HCT116 (cell line): ENCODE data around the gene RSAD2. TPM values are rescaled to one million over a fixed set of nuclear protein-coding genes. Genes with fewer than 3 reads are reported as not detected.

ENCODE experiments used
- ATAC-seq: fragments of 200-7000 bp; cut with Tn5 transposase; 2 replicates; pipeline ENCODE4 v1.9.1; 2020; ENCODE audit warnings: mild to moderate bottlenecking, moderate library complexity
- BruUV-seq: library from RNA; stranded (reverse); fragments of 400-500 nt; replicated peaks from 2 replicates; lab custom pipeline; 2021; lab: Mats Ljungman, UMichigan
- CTCF ChIA-PET: fragments of 300-600 bp; sonication (Branson Sonifier 250); formaldehyde crosslinking; loops from one replicate; lab custom pipeline; 2021; ENCODE audit warnings: antibody characterized with exemption; lab: Charles Lee
- POLR2A ChIA-PET: fragments of 300-600, 350-600 bp; sonication (Branson Sonifier 250); formaldehyde crosslinking; loops from one replicate; lab custom pipeline; 2021; ENCODE audit warnings: antibody characterized with exemption; lab: Charles Lee
- RAD21 ChIA-PET, 2 experiments: fragments of 300-600 bp; sonication (Branson Sonifier 250); formaldehyde crosslinking; loops; one replicate each; lab custom pipeline; 2023; ENCODE audit warnings: low total read pairs in 2 of 2; ENCODE audit not compliant: uncharacterized antibody in 2 of 2, unreplicated experiment in 2 of 2, low non-redundant PET in 1 of 2; lab: Charles Lee
- DNase-seq: peaks from one replicate; pipeline ENCODE4 v3.0.0-alpha.2; 2010; ENCODE audit warnings: low read depth, low spot score
- H2AFZ ChIP-seq: fragments of 200-600 bp; shearing (Covaris generic), sonication (generic); 2 replicates; pipeline ENCODE4 v1.6.1; 2017; ENCODE audit warnings: low read depth, mixed run types, mixed read lengths, antibody characterized with exemption, low read length; ENCODE audit not compliant: poor library complexity, severe bottlenecking
- H3K27ac ChIP-seq: 2 replicates; pipeline ENCODE4 v1.5.1; 2012; ENCODE audit warnings: low read depth, low read length
- H3K27me3 ChIP-seq: fragments of 200-600 bp; sonication (generic); 2 replicates; pipeline ENCODE4 v1.6.1; 2016; ENCODE audit warnings: mixed run types, low read length, mixed read lengths; ENCODE audit not compliant: insufficient read depth
- H3K36me3 ChIP-seq, 2 experiments: fragments of 200-500 bp in 1 of 2; fragments of 200-600 bp in 1 of 2; sonication (Bioruptor generic) in 1 of 2; sonication (generic) in 1 of 2; 2 replicates each; pipeline versions ENCODE4 v1.5.1 to v1.6.1; 2014 to 2016; ENCODE audit warnings: low read length in 2 of 2, inconsistent platforms in 1 of 2, mixed read lengths in 1 of 2, mixed run types in 1 of 2; ENCODE audit not compliant: insufficient read depth in 2 of 2, control insufficient read depth in 1 of 2
- H3K4me1 ChIP-seq, 2 experiments: fragments of 200-600 bp in 1 of 2; sonication (generic) in 1 of 2; 2 replicates each; pipeline versions ENCODE4 v1.5.1 to v1.6.1; 2012 to 2017; ENCODE audit warnings: low read length in 2 of 2, inconsistent platforms in 1 of 2, mild to moderate bottlenecking in 1 of 2, mixed read lengths in 1 of 2, mixed run types in 1 of 2, moderate library complexity in 1 of 2; ENCODE audit not compliant: insufficient read depth in 2 of 2, control insufficient read depth in 1 of 2
- H3K4me2 ChIP-seq: fragments of 200-600 bp; sonication (generic); 2 replicates; pipeline ENCODE4 v1.6.1; 2017; ENCODE audit warnings: mixed run types, low read length, mixed read lengths
- H3K4me3 ChIP-seq, 2 experiments: fragments of 200-600 bp in 1 of 2; sonication (generic) in 1 of 2; replicated peaks in 1 of 2; 2 replicates each; pipeline ENCODE4 v1.5.1; 2011 to 2016; ENCODE audit warnings: low read length in 2 of 2, control low read depth in 1 of 2, low read depth in 1 of 2, mild to moderate bottlenecking in 1 of 2, mixed read lengths in 1 of 2, mixed run types in 1 of 2
- H3K79me2 ChIP-seq: fragments of 200-600 bp; sonication (generic); 2 replicates; pipeline ENCODE4 v1.6.1; 2017; ENCODE audit warnings: mild to moderate bottlenecking, mixed run types, low read length, moderate library complexity, mixed read lengths; ENCODE audit not compliant: insufficient read depth
- H3K9ac ChIP-seq: fragments of 200-600 bp; sonication (generic); 2 replicates; pipeline ENCODE4 v1.6.1; 2016; ENCODE audit warnings: low read length, mixed read lengths
- H3K9me2 ChIP-seq: fragments of 200-600 bp; sonication (generic), shearing (Covaris generic); 2 replicates; pipeline ENCODE4 v1.6.1; 2017; ENCODE audit warnings: mixed run types, mild to moderate bottlenecking, moderate library complexity; ENCODE audit not compliant: insufficient read depth
- H3K9me3 ChIP-seq, 2 experiments: fragments of 200-500 bp in 1 of 2; fragments of 200-600 bp in 1 of 2; sonication (Bioruptor generic) in 1 of 2; sonication (generic) in 1 of 2; 2 replicates each; pipeline ENCODE4 v1.6.1; 2014 to 2017; ENCODE audit warnings: low read length in 2 of 2, mixed read lengths in 2 of 2, inconsistent platforms in 1 of 2, low read depth in 1 of 2, mild to moderate bottlenecking in 1 of 2, mixed run types in 1 of 2, moderate library complexity in 1 of 2; ENCODE audit not compliant: control insufficient read depth in 1 of 2, insufficient read depth in 1 of 2
- H4K20me1 ChIP-seq: fragments of 200-600 bp; sonication (generic), shearing (Covaris generic); 2 replicates; pipeline ENCODE4 v1.6.1; 2017; ENCODE audit warnings: mixed run types, mild to moderate bottlenecking, moderate library complexity; ENCODE audit not compliant: insufficient read depth
- EGR1 ChIP-seq: IDR thresholded peaks from 2 replicates; pipeline ENCODE4 v1.6.1; 2012; ENCODE audit warnings: low read depth
- EZH2phosphoT487 ChIP-seq: fragments of 200-600 bp; IDR thresholded peaks from 2 replicates; pipeline ENCODE4 v1.6.1; 2018; ENCODE audit warnings: antibody characterized with exemption, borderline replicate concordance
- FOSL1 ChIP-seq: IDR thresholded peaks from 2 replicates; pipeline ENCODE4 v1.6.1; 2012; ENCODE audit warnings: low read depth
- JUND ChIP-seq: IDR thresholded peaks from 2 replicates; pipeline ENCODE4 v1.6.1; 2012
- POLR2A ChIP-seq: IDR thresholded peaks from 2 replicates; pipeline ENCODE4 v1.7.0; 2011; ENCODE audit warnings: borderline replicate concordance; ENCODE audit not compliant: insufficient read depth, insufficient read length; ENCODE audit errors: extremely low read depth
- POLR2AphosphoS5 ChIP-seq: IDR thresholded peaks from 2 replicates; pipeline ENCODE4 v1.6.1; 2011; ENCODE audit warnings: mild to moderate bottlenecking, low read depth, low read length, moderate library complexity
- RAD21 ChIP-seq: IDR thresholded peaks from 2 replicates; pipeline ENCODE4 v1.6.1; 2012; ENCODE audit warnings: low read depth, mild to moderate bottlenecking
- SIN3A ChIP-seq: IDR thresholded peaks from 2 replicates; pipeline ENCODE4 v1.6.1; 2012; ENCODE audit warnings: low read depth
- SRF ChIP-seq: IDR thresholded peaks from 2 replicates; pipeline ENCODE4 v1.6.1; 2012; ENCODE audit warnings: low read depth
- YY1 ChIP-seq: IDR thresholded peaks from 2 replicates; pipeline ENCODE4 v1.6.1; 2011; ENCODE audit warnings: low read length, low read depth, moderate library complexity, mild to moderate bottlenecking; ENCODE audit not compliant: insufficient replicate concordance; ENCODE audit errors: extremely low read depth
- ZFX ChIP-seq: fragments of 450-650 bp; IDR thresholded peaks from 2 replicates; pipeline ENCODE4 v1.6.1; 2017
- intact Hi-C: fragments of 100-400 bp; cut with micrococcal nuclease; formaldehyde crosslinking; loops from 2 replicates; pipeline ENCODE4 v1.10.0; 2022
- total RNA-seq: library from RNA; stranded (reverse); gene quantifications from one replicate; pipeline ENCODE4 v1.2.1, GENCODE V29; 2021; ENCODE audit not compliant: unreplicated experiment
- TF ChIP-seq, protein P1 (sequence below): IDR thresholded peaks from 2 replicates; pipeline ENCODE4 v1.6.1; 2012
- TF ChIP-seq, protein P2 (sequence below): IDR thresholded peaks from 2 replicates; pipeline ENCODE4 v1.6.1; 2012
- TF ChIP-seq, protein P3 (sequence below): IDR thresholded peaks from 2 replicates; pipeline ENCODE4 v1.6.1; 2011; ENCODE audit warnings: mild to moderate bottlenecking, low read length, moderate library complexity; ENCODE audit not compliant: insufficient replicate concordance; ENCODE audit errors: extremely low read depth

The RSAD2 gene
- total RNA-seq, 1 experiment from 2014 or later: not detected

DNA sequence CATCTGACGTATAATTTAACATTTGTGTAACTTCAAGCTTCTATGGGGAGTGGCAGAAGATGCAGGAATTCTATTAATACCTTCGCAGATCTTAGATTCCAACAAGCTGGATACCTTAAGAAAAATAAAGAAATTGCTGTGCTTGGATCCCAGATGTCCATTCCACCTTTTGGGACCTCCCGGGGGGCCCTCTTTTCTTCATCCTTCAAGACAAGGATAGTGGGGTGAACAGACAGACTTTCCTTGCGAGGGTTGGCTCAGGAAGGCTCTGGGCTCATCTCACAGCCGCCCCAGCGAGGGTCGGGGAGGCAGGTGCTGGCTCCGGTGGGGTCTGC, 39.1 kb downstream of the RSAD2 start:
- Histone ChIP-seq H3K9me3 (no peaks in the 10 kb centered on the region), H3K9me2 (no peaks in the 10 kb centered on the region), H3K4me3 (peak overlapping the region in 1 of 2 experiments; percentile 42; a peak in 2 of 4 replicates), H3K27ac (no peak overlapping the region), H3K79me2 (peaks cover 3% of the 10 kb centered on the region; the same call in 1 of the 2 replicates), H3K4me1 (peaks cover 9 to 30% of the 10 kb centered on the region in 2 experiments; a peak in 3 of 4 replicates), H3K4me2 (peak overlapping the region; percentile 71), H3K36me3 (no peaks in the 10 kb centered on the region), H4K20me1 (no peaks in the 10 kb centered on the region), H2AFZ (peak overlapping the region; percentile 96), H3K9ac (peak overlapping the region; percentile 34; the same call in 1 of the 2 replicates), H3K27me3 (no peaks in the 10 kb centered on the region)
- POLR2A ChIA-PET: no interaction called here
- BruUV-seq: no TSS peak
- TF ChIP-seq ZFX (no peak), FOSL1 (no peak), EGR1 (no peak), RAD21 (no peak), SRF (no peak), YY1 (no peak), POLR2A (no peak), POLR2AphosphoS5 (no peak), SIN3A (no peak), EZH2phosphoT487 (no peak), JUND (no peak)
- TF ChIP-seq, protein P1, sequence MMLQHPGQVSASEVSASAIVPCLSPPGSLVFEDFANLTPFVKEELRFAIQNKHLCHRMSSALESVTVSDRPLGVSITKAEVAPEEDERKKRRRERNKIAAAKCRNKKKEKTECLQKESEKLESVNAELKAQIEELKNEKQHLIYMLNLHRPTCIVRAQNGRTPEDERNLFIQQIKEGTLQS: no peak
- TF ChIP-seq, protein P2, sequence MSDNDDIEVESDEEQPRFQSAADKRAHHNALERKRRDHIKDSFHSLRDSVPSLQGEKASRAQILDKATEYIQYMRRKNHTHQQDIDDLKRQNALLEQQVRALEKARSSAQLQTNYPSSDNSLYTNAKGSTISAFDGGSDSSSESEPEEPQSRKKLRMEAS: no peak
- TF ChIP-seq, protein P3, sequence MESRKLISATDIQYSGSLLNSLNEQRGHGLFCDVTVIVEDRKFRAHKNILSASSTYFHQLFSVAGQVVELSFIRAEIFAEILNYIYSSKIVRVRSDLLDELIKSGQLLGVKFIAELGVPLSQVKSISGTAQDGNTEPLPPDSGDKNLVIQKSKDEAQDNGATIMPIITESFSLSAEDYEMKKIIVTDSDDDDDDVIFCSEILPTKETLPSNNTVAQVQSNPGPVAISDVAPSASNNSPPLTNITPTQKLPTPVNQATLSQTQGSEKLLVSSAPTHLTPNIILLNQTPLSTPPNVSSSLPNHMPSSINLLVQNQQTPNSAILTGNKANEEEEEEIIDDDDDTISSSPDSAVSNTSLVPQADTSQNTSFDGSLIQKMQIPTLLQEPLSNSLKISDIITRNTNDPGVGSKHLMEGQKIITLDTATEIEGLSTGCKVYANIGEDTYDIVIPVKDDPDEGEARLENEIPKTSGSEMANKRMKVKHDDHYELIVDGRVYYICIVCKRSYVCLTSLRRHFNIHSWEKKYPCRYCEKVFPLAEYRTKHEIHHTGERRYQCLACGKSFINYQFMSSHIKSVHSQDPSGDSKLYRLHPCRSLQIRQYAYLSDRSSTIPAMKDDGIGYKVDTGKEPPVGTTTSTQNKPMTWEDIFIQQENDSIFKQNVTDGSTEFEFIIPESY: no peak
- DNase-seq (no peak), ATAC-seq (no peak)
- RAD21 ChIA-PET: no interaction called here
- CTCF ChIA-PET: interaction anchor here (0.7 to 1.4 kb wide), 6 partner anchors 11 to 127 kb away, joined by 3 to 10 read pairs (median 4); no protein-coding TSS in a partner anchor
- intact Hi-C loops: loop anchor here (5.0 kb wide), 1 partner anchor 126 kb away; no protein-coding TSS in a partner anchor
